Pulmonary artery endothelial cell (primary cell): ENCODE results near the gene SMIM11. TPM values are rescaled to one million over a fixed set of nuclear protein-coding genes. Genes with fewer than 3 reads are reported as not detected.
"Not testable (repeated sequence)": the region's sequence is repeated elsewhere in the genome, so short reads cannot be mapped to it uniquely, and the experiment has no call there.

Source experiments
- DNase-seq: peaks from one replicate; pipeline ENCODE4 v3.0.0-alpha.2; 2011; ENCODE audit warnings: low read depth, low spot score
- total RNA-seq: library from RNA; depleted of rRNA; stranded (reverse); fragments of >200 nt; gene quantifications from 2 replicates; pipeline ENCODE4 v1.2.3, GENCODE V29; 2014

Gene SMIM11
- total RNA-seq, 1 donor from 2014 or later = 21.9 TPM

GRCh38 chr21:34407294-34407693 lies 32.0 kb downstream of the SMIM11 start:
- not testable (repeated sequence) for DNase-seq

- DNase-seq = not testable (repeated sequence)
These were observed 42.3 kb downstream of the SMIM11 start for GRCh38 chr21:34417448-34418077.

DNA sequence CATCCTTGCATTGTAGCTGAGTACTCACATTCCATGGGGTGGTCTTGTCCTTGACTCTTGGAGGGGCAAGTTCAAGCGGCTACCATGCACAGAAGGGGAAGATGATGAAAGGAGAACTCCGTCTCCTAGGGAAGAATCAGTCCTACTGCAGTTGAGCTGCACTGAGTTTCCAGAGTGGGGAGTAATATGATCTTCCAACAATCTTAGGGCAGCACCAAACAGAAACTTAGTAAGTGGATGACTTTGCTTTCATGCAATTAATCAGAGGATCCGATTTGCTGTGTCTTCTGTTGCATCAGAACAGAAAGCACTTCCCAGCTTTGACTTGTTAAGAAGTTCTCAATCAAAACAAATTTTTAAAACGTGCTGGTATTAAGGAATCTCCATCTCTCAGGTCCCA lies 48.5 kb downstream of the SMIM11 start, which contains the start of gene SMIM34:
SMIM34 (minus strand) TSS at position 147 of the 400 bp plus-strand sequence; CDS start at position 35, 112 bp downstream.
- DNase-seq = not testable (repeated sequence)

DNA sequence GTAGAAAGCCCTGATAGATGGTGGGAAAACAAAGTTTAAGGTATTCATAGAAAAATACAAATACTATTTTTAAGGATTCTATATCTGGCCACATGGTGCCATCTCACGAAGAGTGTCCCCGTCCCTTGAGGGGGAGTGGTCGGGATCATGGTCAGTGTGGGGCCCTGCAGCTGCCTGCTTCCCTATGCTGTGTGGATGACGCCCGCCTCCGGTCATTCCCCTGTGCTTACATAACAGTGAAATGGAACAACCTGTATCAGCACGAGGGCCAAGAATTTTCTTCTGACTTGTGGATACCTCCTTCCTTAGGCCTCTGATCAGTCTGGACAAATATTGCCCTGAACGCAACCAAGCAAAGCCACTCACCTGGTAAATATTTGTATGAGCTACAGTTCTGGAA lies 52.0 kb downstream of the SMIM11 start:
- DNase-seq = not testable (repeated sequence)

- not testable (repeated sequence) for DNase-seq
These were observed 53.1 kb downstream of the SMIM11 start for GRCh38 chr21:34428441-34428840.

GRCh38 chr21:34429710-34430109 lies 54.4 kb downstream of the SMIM11 start:
- DNase-seq = not testable (repeated sequence)

Other genes with a start within 250 kb of the SMIM11 start
- gene KCNE2, start 11.5 kb upstream of the SMIM11 start, total RNA-seq = not detected in 2 replicates
- gene SMIM34, start 48.4 kb downstream of the SMIM11 start, total RNA-seq = not detected in 2 replicates
- gene KCNE1, start 136.7 kb downstream of the SMIM11 start, total RNA-seq = 0.13 and 0.14 TPM in 2 replicates
- 20.6 and 22.0 TPM in 2 replicates for gene RCAN1, start 239.6 kb downstream of the SMIM11 start, total RNA-seq